ENCODE results near the gene ANXA1.

Gene ANXA1

DNA sequence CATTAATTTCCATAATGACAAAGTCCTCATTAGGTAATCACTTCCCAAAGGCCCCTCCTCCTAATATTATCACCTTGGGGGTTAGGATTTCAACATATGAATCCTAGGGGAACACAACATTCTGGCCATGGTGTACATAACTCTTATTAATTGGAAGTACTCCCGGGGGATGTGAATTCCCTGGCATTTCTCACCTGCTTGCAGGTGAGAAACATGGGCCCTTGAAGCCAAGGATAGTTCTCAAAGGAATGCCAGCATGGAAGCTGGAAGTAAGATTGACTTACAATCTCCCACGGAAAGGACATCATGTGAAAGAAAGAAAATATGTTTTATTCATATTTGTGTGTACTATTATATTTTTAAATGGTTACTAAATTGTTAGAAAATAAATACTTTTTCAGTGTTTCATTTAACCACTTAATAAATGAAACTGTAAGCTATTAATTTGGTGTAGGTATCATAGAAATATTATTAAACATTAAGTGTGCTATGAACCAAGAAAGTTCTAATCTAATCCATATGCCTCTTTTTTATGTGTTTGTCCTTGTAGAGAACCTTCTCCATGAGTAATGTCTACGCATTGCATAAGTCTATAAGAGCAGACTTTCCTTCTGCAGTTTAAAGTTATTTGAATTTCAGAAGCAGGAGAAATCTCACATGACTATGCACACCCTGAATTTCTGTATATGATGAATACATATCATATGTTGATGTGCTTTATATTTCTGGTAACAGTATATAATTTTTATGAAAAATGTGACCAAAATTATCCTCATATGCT lies 59.4 kb downstream of the ANXA1 start:
- no peak for DNase-seq (ENCODE audit: low spot score)

DNA sequence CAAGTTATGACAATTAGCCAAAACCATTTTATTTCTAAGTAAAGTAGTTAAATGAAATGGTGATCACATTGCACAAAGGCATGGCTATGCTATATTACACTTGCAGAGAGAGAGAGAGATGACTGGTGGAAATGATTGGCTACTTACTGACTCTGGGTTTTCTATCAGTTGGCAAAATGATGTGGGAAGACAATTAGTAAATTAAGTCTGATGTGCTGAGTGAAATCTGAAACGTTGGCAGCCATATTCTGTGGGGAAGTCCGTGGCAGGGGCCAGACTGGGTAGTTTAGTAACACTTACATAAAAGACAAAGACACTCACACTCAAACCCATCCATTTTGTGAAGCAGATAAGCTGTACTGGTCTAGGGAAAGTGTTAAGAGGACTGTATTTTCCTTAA lies 61.6 kb downstream of the ANXA1 start:
- DNase-seq (ENCODE audit: low spot score) = no peak

DNA sequence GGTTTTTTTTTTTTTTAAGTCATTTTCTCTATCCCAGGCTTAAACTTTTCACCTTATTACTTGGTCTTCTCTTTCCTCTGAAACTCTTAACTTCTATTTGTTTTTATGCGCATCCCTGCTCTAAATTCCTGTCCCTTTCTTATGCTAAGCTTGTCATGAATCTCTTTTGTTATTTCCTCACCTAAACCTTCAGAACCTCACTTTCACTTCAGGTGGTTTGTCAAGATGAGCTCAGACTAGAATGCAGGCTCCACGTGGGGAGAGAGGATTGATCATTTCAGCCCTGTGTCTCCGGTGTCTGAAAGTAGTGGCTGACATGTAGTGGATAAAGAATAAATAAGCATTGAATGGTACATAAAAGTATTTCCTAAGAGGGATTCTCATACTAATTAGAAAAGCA lies 63.6 kb downstream of the ANXA1 start:
- no peak for DNase-seq (ENCODE audit: low spot score)

DNA sequence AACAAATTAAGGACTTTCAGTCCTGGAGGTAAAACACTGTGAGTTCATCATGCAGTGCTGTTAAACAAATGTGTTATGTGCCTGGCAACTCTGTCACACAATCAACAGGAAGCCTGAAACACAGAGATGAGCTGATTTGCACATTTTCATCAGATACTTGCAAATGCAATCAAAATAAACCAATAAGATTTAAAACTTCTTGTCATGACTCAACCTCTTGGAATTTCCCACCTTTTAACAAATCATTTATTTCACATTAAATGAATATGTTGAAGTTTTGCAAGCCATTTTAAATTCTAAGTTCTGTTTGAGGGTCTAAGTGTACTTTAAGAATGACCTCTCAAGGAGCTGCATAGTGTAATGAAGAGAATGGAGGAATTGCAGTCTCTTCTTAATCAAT lies 64.4 kb downstream of the ANXA1 start:
- DNase-seq (ENCODE audit: low spot score) = no peak

Measured in AG08395 (cell line).